IPS-NIHi7 (cell line): ENCODE results near the gene CFAP65.
A peak's percentile ranks its signal among the peaks of the same experiment; 100 is the strongest.

Experiments used
- DNase-seq: peaks from one replicate; pipeline ENCODE4 v3.0.0; 2012; ENCODE audit warnings: mixed read lengths; ENCODE audit errors: extremely low spot score

The CFAP65 gene, protein sequence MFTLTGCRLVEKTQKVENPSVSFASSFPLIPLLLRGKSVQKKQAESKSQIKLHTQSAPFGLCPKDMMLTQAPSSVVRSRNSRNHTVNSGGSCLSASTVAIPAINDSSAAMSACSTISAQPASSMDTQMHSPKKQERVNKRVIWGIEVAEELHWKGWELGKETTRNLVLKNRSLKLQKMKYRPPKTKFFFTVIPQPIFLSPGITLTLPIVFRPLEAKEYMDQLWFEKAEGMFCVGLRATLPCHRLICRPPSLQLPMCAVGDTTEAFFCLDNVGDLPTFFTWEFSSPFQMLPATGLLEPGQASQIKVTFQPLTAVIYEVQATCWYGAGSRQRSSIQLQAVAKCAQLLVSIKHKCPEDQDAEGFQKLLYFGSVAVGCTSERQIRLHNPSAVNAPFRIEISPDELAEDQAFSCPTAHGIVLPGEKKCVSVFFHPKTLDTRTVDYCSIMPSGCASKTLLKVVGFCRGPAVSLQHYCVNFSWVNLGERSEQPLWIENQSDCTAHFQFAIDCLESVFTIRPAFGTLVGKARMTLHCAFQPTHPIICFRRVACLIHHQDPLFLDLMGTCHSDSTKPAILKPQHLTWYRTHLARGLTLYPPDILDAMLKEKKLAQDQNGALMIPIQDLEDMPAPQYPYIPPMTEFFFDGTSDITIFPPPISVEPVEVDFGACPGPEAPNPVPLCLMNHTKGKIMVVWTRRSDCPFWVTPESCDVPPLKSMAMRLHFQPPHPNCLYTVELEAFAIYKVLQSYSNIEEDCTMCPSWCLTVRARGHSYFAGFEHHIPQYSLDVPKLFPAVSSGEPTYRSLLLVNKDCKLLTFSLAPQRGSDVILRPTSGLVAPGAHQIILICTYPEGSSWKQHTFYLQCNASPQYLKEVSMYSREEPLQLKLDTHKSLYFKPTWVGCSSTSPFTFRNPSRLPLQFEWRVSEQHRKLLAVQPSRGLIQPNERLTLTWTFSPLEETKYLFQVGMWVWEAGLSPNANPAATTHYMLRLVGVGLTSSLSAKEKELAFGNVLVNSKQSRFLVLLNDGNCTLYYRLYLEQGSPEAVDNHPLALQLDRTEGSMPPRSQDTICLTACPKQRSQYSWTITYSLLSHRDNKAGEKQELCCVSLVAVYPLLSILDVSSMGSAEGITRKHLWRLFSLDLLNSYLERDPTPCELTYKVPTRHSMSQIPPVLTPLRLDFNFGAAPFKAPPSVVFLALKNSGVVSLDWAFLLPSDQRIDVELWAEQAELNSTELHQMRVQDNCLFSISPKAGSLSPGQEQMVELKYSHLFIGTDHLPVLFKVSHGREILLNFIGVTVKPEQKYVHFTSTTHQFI (N-terminal part only)

DNA sequence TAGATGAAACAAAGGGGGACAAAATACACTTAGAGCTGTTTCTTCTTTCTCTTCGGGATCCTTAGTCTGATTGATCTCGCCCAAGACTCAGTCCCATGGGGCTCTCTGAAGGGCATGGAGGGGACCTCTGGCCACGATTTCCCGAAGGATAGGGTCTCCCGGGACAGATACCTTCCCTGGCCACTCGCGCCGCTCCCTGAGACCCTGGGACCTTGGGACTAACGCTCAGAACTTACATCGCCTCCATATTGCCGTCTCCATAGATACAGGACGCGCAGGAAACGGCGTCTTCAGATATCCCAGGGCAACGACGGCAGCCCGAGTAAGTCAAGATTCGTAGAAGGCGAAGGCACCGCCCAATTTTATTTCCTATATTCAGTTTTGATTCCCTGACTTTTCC lies at the start of gene CFAP65:
CFAP65 (minus strand) TSS at position 265 of the 400 bp plus-strand sequence. CDS start 2,468 bp downstream, outside the sequence.
- DNase-seq, result peak; percentile 79

- DNase-seq, result no peak
These were observed 49.4 kb upstream of the CFAP65 start for GRCh38 chr2:219090436-219091299.

DNA sequence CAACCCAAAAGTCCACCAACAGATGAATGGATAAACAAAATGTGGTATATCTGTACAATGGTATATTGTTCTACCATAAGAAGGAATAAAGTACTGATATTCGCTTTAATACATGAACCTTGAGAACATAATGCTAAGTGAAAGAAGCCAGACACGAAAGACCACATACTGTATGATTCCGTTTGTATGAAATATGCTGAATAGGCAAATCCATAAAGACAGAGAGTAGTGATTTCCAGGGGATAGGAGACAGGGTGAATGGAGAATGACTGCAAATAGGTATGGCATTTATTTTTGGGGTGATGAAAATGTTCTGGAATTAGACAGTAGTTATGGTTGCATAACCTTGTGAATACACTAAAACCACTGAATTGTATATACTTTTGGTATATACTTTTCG lies 48.0 kb upstream of the CFAP65 start:
- DNase-seq, result no peak

- DNase-seq, result no peak
These were observed 46.5 kb upstream of the CFAP65 start for GRCh38 chr2:219087848-219088247.

GRCh38 chr2:219087361-219087760 lies 46.0 kb upstream of the CFAP65 start:
- no peak for DNase-seq

- no peak for DNase-seq
These were observed 44.9 kb upstream of the CFAP65 start for GRCh38 chr2:219086196-219086595.

GRCh38 chr2:219084791-219085190 lies 43.5 kb upstream of the CFAP65 start:
- DNase-seq, result no peak

DNA sequence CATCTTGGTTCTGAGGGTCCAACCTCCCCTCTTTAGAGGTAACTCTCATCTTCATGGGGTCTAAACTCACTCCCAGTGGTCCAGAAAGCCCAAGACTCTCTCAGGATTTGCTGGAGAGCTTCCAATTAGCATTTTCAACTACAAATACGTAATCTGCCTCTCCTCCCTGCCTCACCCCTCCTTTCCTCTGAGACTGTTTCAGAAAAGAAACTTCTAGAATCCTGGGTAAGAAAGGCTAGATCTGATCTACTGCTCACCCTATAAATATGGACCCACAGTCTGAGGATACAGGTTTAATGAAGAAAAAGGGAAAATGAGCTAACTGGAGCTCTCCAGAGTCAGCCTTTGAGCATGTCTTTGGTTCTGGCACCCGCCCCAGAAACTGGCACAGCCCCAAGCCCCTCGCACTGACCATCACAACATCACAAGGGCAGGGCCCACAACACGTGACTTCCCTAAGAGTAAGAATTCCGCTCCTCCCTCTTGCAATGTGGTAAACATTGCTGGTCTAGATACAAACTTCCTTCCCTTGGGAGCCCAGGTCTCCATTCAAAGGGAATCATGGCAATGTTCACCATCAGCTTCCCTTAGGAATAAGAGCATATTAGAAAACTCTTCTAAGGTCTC lies 41.1 kb upstream of the CFAP65 start:
- no peak for DNase-seq

DNA sequence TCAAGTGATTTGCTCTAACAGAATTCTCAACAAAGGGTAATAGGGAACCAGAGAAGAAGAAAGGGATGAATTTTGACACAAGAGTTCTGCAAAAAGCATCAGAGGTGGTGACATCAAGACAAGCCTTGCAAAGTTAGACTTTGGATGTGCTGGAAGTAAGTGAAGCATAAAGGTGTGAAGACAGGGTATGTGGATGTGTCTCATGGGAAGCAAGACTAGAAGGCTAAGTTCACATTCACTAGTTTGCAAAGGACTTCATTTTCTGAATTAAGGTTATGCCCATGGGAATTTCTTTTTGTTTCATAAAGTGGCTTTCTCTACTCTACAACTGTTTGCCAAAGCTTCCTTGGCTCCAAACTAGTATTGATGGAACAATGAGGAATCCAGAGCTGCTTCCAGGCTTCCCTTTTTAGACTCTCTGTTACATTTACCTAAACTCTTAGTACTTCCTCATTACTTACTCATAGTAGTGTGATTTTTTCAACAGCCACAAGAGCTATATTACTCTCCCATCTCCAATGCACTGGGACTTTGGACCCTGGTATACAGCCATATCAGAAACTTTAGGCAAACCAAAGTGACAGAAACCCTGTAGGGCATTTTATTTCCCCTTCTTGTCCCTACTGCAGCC lies 40.5 kb upstream of the CFAP65 start:
- DNase-seq, result no peak

DNA sequence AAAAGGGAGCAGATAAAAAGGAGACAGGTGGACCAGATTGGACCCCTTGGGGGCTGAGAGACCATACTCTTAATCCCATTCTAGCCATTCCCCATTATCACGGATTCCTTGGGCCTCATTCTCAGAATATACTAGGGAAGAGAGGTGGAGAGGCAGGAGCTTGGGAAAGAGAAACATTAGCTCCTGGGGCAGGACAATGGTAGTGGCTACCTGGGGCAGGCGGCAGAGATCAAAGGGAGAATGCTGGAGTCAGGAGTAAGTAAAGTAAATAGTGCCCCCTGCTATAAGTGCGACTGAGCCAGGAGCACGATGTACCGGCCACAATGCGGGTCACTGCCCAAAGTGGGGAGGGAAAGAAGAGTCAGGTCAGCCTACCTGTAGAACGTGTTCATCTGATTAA lies 39.8 kb upstream of the CFAP65 start:
- peak; percentile 38 for DNase-seq

GRCh38 chr2:219079417-219079816 lies 38.1 kb upstream of the CFAP65 start:
- no peak for DNase-seq

DNA sequence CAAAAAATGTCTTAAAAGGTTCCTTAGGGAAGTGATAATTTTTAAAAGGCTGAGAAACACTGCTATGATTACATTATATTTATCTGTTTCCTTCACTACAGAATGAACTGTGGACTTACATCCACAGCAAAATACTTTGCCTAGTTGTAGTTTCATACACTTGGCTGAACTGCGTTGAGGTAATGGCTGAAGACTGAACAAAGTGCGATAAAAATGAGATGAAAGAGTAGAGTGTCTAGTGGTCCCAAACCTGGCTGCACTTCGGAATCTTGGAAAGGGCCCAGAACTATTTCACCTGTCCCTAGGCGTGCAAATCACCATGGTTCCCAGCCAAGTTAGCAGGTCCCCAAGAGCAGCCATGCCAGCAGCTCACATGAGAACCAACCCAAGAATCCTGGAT lies 37.6 kb upstream of the CFAP65 start:
- no peak for DNase-seq

- no peak for DNase-seq
These were observed 36.8 kb upstream of the CFAP65 start for GRCh38 chr2:219078126-219078525.

- DNase-seq, result no peak
These were observed 34.9 kb upstream of the CFAP65 start for GRCh38 chr2:219076253-219076652.

DNA sequence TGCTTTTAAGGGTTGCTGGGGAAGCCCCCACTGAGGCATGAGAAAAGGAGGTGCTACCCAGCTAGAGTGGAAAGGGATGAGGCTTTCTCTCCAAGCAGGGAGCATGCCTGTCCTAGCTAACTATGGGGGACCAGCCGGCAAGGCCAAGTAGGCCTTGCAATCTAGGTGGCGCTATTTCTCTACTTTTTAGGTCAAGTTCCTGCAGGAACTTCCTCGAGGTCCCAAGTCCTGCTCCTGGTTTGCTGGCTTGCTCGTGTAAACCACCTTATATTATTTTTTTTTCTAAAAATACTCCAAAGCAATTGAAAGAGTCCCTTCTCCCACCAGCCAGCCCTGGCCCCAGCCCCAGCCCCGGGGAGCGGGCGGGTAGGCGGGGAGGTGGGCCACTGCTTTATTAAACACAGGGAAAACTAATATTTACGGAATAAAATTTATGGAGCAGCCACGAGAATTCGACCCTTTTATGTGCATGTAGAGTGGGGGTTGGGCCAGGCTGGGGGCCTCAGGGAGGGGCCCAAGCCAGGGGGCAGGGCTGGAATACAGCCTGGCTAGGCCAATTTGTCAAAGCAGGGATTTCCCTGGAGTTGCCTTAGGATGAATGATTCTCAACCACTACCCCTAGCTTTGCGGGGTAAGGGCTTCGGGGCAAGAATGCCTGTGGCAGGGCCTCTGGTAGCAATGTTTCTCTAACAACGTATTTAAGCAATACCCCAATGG lies 32.3 kb upstream of the CFAP65 start:
- DNase-seq, result peak; percentile 83

DNA sequence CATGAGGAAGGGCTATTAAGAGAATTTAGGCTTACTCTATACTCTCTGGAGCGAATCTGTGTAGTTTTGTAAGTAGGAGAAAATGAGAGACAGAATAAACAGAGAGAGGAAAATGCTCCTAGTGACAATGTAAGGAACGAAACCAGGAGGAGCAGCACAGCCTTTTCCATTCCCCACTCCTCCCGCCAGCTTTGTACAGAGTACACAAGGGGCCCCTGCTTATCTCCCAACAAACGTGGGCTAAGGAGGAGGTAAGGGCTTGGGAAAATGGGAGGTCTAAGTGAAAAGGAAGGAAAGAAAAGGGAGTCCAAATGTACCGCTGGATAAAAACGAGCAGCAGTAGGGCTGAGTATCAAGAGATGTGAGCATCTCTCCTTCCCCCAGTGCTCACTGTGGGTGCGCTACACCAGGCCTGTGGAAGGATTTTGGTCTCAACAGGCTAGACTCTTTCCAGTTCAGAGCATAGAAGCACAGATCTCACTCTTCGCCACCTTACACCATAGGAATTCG lies 31.5 kb upstream of the CFAP65 start:
- DNase-seq, result no peak

DNA sequence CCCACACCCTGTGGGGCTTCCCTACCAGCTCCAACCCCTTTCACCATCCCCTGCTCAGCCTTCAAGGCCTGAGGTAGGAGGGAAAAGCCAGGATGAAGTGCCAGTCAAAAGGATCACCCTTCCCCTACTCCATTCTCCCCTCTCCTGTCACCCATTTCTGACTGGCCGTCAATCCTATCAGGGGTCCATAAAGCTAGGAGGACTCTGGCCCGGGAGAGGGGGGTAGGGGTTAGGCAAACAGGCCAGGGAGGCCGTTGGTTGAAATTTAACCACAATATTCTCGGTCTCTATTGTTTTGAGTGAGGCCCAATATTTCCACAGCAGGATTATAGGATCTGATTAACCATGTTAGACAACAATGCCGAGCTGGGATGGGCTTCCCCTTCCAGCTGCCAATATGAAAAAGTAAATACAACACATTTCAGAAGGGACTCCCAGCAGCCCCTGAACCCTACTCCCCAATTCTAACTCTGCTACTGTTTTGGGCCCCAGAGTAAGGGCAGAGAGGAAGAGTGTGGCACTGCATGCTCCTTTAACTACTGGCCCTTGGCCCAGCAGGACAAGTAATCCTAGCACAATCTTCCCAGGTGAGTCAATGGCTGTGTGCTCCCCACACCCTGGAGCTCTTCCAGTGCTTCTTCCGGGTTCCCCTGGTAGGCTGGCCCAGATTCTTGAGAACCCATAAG lies 30.0 kb upstream of the CFAP65 start:
- no peak for DNase-seq

GRCh38 chr2:219065484-219065883 lies 24.2 kb upstream of the CFAP65 start:
- DNase-seq, result no peak
